Stimulated activated effector memory CD8-positive, alpha-beta T cell treated with anti-CD3 and anti-CD28 coated beads, Interleukin-12 subunit alpha, Interleukin-12 subunit beta, amount 100 ng/mL, for 72 hours (primary cell): ENCODE data around the gene SYNE2.
"Not testable (repeated sequence)": the region's sequence is repeated elsewhere in the genome, so short reads cannot be mapped to it uniquely, and the experiment has no call there.

Experiments
- ATAC-seq: fragments of 150-1000 bp; cut with Tn5 transposase; 2 replicates; pipeline ENCODE4 v1.10.0; 2021
- DNase-seq, 2 donors: peaks; one replicate each; pipeline ENCODE4 v3.0.0; 2021 to 2022; ENCODE audit warnings: low spot score in 2 of 2
- H3K27ac Mint-ChIP-seq: one replicate; pipeline ENCODE4 v1.8.0; 2022; ENCODE audit warnings: mild to moderate bottlenecking, mixed read lengths
- H3K36me3 Mint-ChIP-seq: one replicate; pipeline ENCODE4 v1.8.0; 2022; ENCODE audit warnings: mild to moderate bottlenecking, mixed read lengths
- H3K4me1 Mint-ChIP-seq: one replicate; pipeline ENCODE4 v1.8.0; 2022; ENCODE audit warnings: mixed read lengths
- H3K4me3 Mint-ChIP-seq: one replicate; pipeline ENCODE4 v1.8.0; 2022; ENCODE audit warnings: mild to moderate bottlenecking, mixed read lengths
- H3K9me3 Mint-ChIP-seq: one replicate; pipeline ENCODE4 v1.8.0; 2022; ENCODE audit warnings: mixed read lengths

The SYNE2 gene

DNA sequence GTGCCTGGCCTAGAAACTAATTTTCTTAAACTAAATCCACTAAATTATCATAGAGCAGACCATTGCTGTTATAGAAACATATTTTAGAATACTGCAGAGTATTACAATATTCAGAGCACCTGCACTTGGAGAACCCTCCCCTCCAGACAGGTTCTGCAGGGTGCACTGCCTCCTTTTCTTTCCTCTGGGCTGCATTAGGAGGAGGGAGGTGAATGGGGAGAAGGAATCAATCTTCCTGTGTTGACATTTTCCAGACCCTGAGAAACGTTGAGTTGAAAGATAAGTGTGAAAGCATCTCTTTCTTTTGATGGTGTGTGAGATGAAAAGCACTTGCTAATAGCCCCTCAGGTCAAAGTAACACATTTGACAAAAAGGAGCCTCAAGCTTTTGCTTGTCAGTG is 7.3 kb downstream of the SYNE2 start:
- no peak for DNase-seq
- Mint-ChIP-seq H3K9me3 (no peaks in the 10 kb centered on the region), H3K4me3 (peak overlapping the region; percentile 12)

DNA sequence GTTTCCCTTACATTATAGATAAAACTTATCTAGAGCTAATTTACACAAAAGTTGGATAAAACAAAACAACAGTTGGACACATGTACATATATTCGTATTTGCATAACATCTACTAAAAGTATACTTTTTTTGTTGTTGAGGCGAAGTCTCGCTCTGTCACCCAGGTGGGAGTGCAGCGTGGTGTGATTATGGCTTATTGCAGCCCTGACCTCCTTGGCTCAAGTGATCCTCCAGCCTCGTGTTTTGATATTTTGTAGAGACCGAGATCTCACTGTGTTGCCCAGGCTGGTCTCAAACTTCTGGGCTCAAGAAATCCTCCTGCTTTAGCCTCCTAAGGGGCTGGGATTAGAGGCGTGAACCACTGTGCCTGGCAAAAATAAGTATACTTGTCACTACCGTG is 9.4 kb downstream of the SYNE2 start:
- Mint-ChIP-seq H3K36me3 (peaks cover 15% of the 10 kb centered on the region), H3K4me3 (no peak overlapping the region), H3K4me1 (peaks cover 54% of the 10 kb centered on the region), H3K27ac (peak overlapping the region; percentile 72), H3K9me3 (no peaks in the 10 kb centered on the region)
- DNase-seq (no peak), ATAC-seq (no peak)

More for the DNA sequence above, 7.3 kb downstream of the SYNE2 start:
- peaks cover 60% of the 10 kb centered on the region for H3K4me1 Mint-ChIP-seq
- H3K36me3 Mint-ChIP-seq = peaks cover 15% of the 10 kb centered on the region
- ATAC-seq = no peak
- H3K27ac Mint-ChIP-seq = peak overlapping the region; percentile 81

DNA sequence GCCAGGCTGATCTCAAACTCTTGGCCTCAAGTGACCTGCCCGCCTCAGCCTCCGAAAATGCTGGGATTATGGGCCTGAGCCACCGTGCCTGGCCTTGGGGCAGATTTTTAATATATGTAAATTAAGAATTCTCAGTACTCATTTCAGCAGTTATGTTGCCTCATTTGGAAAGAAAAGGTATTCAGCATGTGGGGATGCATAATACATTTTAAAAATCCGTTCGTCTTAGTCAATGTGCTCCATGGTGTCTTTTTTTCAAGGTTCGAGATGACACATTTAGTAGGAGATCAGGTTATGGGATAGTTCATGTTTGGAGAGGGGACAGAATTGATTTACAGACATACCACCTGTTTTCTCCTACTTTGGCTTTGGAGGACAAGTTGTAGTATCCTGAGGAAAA is 10.2 kb downstream of the SYNE2 start:
- peaks cover 52% of the 10 kb centered on the region for H3K4me1 Mint-ChIP-seq
- peaks cover 7% of the 10 kb centered on the region for H3K36me3 Mint-ChIP-seq
- peak overlapping the region; percentile 72 for H3K27ac Mint-ChIP-seq
- no peak for ATAC-seq
- no peak for DNase-seq
- H3K9me3 Mint-ChIP-seq = no peaks in the 10 kb centered on the region
- H3K4me3 Mint-ChIP-seq = peak overlapping the region; percentile 71

DNA sequence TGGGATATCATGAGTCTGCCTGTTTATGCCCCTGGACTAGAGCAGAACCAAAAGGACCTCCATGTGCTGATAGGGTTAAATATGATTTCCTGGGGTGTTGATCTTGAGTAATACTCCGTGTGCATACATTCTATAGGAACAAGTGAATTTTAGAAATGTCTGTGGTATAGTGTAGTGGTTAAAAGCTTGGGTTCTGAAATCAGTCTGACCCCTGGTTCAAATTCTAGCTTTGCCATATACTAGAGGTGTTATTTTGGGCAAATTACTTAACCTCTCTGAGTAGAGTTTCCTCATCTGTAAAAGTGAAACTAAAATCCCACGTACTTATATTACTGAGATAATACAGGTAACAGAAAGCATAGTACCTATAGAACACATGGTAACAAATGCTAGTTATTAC is 12.0 kb downstream of the SYNE2 start:
- not testable (repeated sequence) for H3K9me3 Mint-ChIP-seq, H3K36me3 Mint-ChIP-seq, DNase-seq
- Mint-ChIP-seq H3K4me1 (peaks cover 66% of the 10 kb centered on the region), H3K4me3 (peak overlapping the region; percentile 71), H3K27ac (peak overlapping the region; percentile 99)
- ATAC-seq = peak; percentile 84

DNA sequence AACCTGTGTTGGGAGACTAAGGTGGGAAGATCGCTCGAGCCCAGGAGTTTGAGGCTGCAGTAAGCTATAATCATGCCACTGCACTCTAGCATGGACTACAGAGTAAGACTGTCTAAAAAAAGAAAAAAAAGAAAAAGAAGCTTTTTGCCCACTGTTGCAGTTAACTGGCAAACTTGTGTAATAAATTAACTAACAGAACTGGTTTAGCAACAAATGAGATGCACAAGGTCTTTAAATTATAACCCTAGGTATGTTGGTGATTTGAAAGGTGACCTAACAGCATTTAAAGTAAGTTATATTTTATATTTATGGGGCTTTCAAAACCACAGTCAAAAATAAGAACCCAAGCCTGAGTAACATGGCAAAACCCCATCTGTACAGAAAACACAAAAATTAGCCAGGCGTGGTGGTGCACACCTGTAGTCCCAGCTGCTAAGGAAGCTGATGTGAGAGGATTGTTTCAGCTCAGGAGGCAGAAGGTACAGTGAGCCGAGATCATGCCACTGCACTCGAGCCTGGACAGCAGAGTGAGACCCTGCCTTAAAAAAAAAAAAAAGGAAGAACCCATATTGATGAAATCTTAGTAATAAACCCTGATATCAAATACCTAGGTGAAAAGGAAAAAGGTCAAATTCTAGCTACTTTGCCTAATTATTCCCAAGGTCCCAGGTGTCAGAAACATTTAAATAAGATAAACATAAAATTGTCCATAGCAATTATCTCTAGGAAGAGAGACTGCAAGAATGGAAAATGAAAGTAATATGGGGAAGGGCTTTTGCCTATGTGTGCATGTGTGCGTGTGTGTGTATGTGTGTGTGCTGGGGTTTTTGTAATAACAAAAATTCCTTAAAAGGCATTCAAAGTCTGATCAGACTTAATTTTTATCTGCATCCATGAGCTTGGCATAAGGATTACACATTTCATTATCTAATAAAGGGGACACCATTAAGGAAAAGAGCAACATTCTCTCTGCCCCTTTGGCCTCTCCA is 15.4 kb downstream of the SYNE2 start:
- H3K4me1 Mint-ChIP-seq = peaks cover 68% of the 10 kb centered on the region
- no peak for ATAC-seq

DNA sequence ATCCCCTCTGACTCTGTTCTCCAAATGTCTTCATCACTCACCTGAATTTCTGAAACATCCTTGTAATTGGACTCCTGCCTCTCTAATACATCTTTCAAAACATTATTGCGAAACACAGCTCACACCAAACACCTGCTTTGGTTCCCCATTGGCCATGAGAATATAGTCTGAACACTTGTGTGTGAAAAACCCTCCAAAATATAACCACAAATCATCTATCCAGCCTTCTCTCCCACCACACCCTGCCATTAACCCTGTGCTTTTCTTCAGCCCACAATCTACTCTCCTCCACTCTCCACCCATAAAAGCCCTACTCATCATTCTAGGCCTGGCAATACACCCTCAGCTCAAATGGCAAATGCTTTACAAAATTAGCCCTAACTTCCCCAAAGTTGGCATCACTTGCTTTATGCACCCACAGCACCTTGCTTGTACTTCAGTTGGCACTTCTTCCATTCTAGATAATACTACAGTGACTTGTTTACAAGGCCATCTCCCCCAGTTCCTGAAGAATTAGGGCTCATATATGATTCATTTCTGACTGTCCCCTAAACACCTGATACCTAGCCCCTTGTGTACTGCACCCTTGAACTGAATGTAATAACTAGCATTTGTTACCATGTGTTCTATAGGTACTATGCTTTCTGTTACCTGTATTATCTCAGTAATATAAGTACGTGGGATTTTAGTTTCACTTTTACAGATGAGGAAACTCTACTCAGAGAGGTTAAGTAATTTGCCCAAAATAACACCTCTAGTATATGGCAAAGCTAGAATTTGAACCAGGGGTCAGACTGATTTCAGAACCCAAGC is 17.3 kb downstream of the SYNE2 start:
- Mint-ChIP-seq H3K4me3 (peak overlapping the region; percentile 55), H3K27ac (peak overlapping the region; percentile 86), H3K4me1 (peaks cover 75% of the 10 kb centered on the region)
- ATAC-seq = peak; percentile 93
- not testable (repeated sequence) for H3K36me3 Mint-ChIP-seq, DNase-seq, H3K9me3 Mint-ChIP-seq

More for the DNA sequence above, 15.4 kb downstream of the SYNE2 start:
- Mint-ChIP-seq H3K9me3 (no peaks in the 10 kb centered on the region), H3K27ac (peak overlapping the region; percentile 48), H3K4me3 (peak overlapping the region; percentile 40), H3K36me3 (peaks cover 14% of the 10 kb centered on the region)
- no peak for DNase-seq

DNA sequence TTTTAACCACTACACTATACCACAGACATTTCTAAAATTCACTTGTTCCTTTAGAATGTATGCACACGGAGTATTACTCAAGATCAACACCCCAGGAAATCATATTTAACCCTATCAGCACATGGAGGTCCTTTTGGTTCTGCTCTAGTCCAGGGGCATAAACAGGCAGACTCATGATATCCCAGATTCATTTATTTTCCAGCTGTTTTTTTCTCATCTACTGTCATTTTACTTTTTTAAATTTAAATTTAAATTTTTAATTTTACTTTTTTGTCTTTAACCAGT is 17.9 kb downstream of the SYNE2 start:
- not testable (repeated sequence) for DNase-seq, H3K27ac Mint-ChIP-seq

DNA sequence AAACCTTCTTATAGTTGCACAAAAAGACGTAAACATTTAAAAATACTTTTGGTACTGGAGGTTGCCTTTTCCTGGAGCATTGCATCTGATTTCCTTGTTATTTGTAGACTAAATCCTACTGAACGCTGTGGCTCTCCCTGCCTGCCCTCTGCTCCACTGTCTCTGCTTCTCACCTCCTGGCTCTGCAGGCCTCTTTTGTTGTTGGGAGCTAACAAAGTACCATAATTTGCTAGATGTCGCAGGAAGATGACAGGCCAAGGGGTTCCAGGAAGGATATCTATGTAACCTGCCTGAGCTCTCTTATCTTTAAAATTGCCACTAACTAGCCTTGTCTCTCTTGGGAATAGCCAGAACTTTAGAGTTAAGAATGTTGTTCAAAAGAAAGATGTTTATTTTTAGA is 21.4 kb downstream of the SYNE2 start:
- no peaks in the 10 kb centered on the region for H3K9me3 Mint-ChIP-seq
- H3K4me3 Mint-ChIP-seq = no peak overlapping the region
- H3K4me1 Mint-ChIP-seq = peaks cover 71% of the 10 kb centered on the region
- peaks cover 10% of the 10 kb centered on the region for H3K36me3 Mint-ChIP-seq
- DNase-seq = no peak
- peak overlapping the region; percentile 3 for H3K27ac Mint-ChIP-seq
- ATAC-seq = no peak

More for the DNA sequence above, 17.9 kb downstream of the SYNE2 start:
- not testable (repeated sequence) for H3K9me3 Mint-ChIP-seq, H3K36me3 Mint-ChIP-seq, H3K4me3 Mint-ChIP-seq, ATAC-seq
- peaks cover 75% of the 10 kb centered on the region for H3K4me1 Mint-ChIP-seq

DNA sequence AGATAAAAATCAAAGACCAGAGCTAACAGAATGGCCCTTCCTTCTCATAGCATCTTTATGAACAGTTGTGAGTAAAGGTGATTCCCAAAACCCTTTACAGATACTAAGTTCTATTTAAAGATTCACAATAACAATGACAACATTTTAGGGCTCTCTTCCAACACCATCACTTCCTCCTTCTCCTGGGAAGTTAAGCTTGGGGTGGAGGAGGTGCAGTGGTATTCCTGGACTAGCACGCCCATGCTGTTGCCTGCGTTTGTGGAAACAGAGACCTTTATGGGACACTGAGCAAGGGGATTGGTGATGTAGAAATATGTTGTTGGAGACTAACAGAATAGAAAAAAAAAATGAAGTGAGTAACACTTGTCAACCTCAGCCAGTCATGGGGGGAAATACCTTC is 22.5 kb downstream of the SYNE2 start:
- no peak for ATAC-seq
- no peak for DNase-seq
- Mint-ChIP-seq H3K36me3 (peaks cover 10% of the 10 kb centered on the region), H3K27ac (no peak overlapping the region), H3K4me1 (peaks cover 61% of the 10 kb centered on the region), H3K4me3 (no peak overlapping the region), H3K9me3 (no peaks in the 10 kb centered on the region)

DNA sequence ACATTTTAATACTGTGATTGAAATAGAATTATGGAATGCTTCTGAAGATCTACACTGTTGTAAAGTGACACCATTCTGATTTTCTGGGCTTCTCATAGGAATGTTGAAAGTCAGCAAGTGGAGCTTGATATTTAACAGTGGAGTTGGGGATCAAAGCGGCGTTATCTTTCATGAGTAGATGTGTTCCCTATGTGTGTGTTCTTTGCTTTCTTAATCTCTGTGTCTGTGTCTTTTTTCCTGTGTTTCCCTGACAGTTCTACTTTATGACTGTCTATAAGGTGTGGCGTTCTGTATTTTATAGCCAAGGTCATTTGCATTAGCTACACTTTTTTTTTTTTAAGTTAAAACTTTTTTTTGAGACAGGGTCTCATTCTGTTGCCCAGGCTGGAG is 24.7 kb downstream of the SYNE2 start:
- ATAC-seq = no peak
- Mint-ChIP-seq H3K9me3 (no peaks in the 10 kb centered on the region), H3K36me3 (peaks cover 10% of the 10 kb centered on the region), H3K4me1 (peaks cover 60% of the 10 kb centered on the region), H3K4me3 (no peak overlapping the region), H3K27ac (peak overlapping the region; percentile 40)
- no peak for DNase-seq

DNA sequence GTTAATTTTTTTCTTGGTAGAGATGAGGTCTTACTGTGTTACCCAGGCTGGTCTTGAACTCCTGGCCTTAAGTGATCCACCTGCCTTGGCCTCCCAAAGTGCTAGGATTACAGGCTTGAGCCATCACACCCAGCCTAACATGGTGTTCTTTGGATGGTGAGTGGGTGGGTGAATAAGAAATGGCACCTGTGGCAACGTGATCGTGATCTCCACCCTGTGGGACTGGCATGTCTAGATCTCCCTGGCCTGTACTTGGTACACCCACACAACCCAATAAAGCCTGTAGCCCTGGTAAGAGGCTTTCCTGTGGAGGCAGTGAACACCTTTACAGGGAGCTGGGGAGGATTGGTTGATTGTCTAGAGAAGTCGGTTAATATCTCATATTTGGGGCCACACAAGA is 25.2 kb downstream of the SYNE2 start:
- peaks cover 55% of the 10 kb centered on the region for H3K4me1 Mint-ChIP-seq
- H3K4me3 Mint-ChIP-seq = no peak overlapping the region
- DNase-seq (no peak), ATAC-seq (no peak)
- no peaks in the 10 kb centered on the region for H3K9me3 Mint-ChIP-seq
- H3K27ac Mint-ChIP-seq = peak overlapping the region; percentile 40
- H3K36me3 Mint-ChIP-seq = peaks cover 4% of the 10 kb centered on the region

DNA sequence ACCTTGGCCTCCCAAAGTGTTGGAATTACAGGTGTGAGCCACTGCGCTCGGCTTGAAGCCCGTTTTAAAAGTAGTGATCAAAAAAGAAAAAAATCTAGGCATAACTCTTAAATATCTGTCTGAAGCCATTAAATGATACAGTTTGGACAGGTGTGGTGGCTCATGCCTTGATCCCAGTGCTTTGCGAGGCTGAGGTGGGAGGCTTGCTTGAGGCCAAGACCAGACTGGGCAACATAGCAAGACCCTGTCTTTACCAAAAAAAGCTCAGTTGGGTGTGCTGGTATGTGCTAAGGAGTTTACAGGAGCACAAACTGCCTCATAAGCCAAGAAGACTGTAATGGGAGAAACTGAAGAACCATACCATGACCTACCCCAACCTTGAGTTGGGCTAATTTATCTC is 26.0 kb downstream of the SYNE2 start:
- Mint-ChIP-seq H3K4me3 (no peak overlapping the region), H3K36me3 (no peaks in the 10 kb centered on the region), H3K27ac (no peak overlapping the region), H3K9me3 (no peaks in the 10 kb centered on the region), H3K4me1 (peaks cover 49% of the 10 kb centered on the region)
- DNase-seq (no peak), ATAC-seq (no peak)

DNA sequence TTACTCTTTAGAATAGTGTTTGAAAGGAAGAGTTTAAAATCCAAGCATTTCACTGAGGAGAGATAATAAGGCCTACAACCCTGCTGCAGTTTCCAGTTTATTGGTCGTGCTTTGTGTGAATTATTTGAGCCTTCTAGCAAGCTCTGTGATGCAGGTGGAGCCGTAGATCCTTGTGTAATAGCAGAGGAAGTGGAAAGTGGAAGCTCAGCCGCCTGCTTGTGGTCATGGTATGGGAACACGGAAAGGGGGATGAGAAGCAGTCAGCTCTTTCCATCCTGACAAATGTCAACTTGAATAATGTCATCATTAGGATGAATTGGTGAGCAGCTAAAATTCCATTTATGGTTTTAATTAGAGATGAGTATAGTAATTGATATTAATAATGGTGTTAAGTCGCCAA is 29.1 kb downstream of the SYNE2 start:
- Mint-ChIP-seq H3K36me3 (no peaks in the 10 kb centered on the region), H3K4me1 (peaks cover 48% of the 10 kb centered on the region), H3K4me3 (no peak overlapping the region), H3K9me3 (no peaks in the 10 kb centered on the region), H3K27ac (peak overlapping the region; percentile 68)
- DNase-seq (no peak), ATAC-seq (no peak)

DNA sequence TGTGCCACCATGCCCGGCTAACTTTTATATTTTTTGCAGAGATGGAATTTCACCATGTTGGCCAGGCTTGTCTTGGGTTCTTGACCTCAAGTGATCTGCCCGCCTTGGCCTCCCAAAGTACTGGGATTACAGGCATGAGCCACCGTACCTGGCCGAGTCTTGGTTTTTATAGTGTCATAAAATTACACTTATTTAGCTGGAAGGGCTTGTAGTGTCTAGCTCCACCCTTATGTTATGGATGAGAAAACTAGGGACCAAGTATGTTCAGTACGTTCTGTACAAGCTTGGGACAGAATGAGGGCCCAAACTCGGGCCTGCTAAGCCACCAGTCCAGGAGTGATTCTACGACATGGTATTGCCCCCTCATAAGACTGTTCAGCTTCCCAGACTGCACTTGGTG is 35.1 kb downstream of the SYNE2 start:
- no peak overlapping the region for H3K4me3 Mint-ChIP-seq
- DNase-seq = no peak
- H3K9me3 Mint-ChIP-seq = no peaks in the 10 kb centered on the region
- H3K36me3 Mint-ChIP-seq = no peaks in the 10 kb centered on the region
- no peak overlapping the region for H3K27ac Mint-ChIP-seq
- no peak for ATAC-seq
- H3K4me1 Mint-ChIP-seq = peaks cover 49% of the 10 kb centered on the region

DNA sequence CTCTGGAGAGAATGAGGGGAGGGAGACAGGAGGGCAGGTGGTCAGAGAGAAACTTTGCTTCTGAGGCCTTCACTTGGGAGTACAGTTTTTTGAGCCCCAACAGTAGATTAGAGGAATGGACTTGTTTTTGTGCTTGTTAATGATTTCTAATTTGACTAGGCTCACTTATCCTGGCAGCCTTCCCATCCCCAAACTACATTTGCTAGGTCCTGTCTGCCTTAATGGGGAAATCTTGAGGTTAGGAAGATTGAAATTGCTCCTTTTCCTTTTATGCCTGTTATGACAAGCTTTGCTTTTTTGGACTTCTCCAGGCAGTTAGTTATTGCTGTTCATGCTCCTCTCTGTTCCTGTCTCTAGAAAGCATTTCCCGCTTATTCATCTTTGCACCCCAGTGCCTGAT is 37.7 kb downstream of the SYNE2 start:
- Mint-ChIP-seq H3K4me3 (no peak overlapping the region), H3K36me3 (no peaks in the 10 kb centered on the region), H3K4me1 (peaks cover 42% of the 10 kb centered on the region), H3K9me3 (no peaks in the 10 kb centered on the region), H3K27ac (peak overlapping the region; percentile 51)
- no peak for ATAC-seq
- no peak for DNase-seq
